Adrenal gland (tissue), 12 donors: ENCODE measurements around the gene OR8B12. TPM values are rescaled to one million over a fixed set of nuclear protein-coding genes. Genes with fewer than 3 reads are reported as not detected.

Experiments
- DNase-seq, 7 donors: peaks; one replicate each; pipeline ENCODE4 v3.0.0-alpha.2; 2019 to 2020
- H3K27ac ChIP-seq, 5 donors: fragments of 200-600 bp; sonication (generic) in 4 of 5; 1 replicate in 3 of 5; 2 replicates in 2 of 5; pipeline versions ENCODE4 v1.5.1 to v1.8.0; 2016 to 2020; ENCODE audit warnings: mild to moderate bottlenecking in 1 of 5
- H3K27me3 ChIP-seq: fragments of 200-600 bp; 2 replicates; pipeline ENCODE4 v1.8.0; 2021
- H3K36me3 ChIP-seq, 2 donors: fragments of 200-600 bp; replicated peaks in 1 of 2; 1 replicate in 1 of 2; 2 replicates in 1 of 2; pipeline versions ENCODE4 v1.5.1 to v1.8.0; 2018 to 2022
- H3K4me1 ChIP-seq, 2 donors: fragments of 200-600 bp; replicated peaks in 1 of 2; 1 replicate in 1 of 2; 2 replicates in 1 of 2; pipeline versions ENCODE4 v1.5.1 to v1.8.0; 2018 to 2021
- H3K4me3 ChIP-seq, 4 donors: fragments of 200-600 bp; sonication (generic) in 3 of 4; one replicate each; pipeline ENCODE4 v1.5.1; 2016 to 2018
- H3K9me3 ChIP-seq, 3 donors: fragments of 200-600 bp; sonication (generic) in 1 of 3; replicated peaks in 1 of 3; 1 replicate in 2 of 3; 2 replicates in 1 of 3; pipeline versions ENCODE4 v1.5.1 to v1.8.0; 2016 to 2021
- POLR2A ChIP-seq, 2 donors: fragments of 450-650 bp; IDR thresholded peaks; one replicate each; pipeline ENCODE4 v1.6.1; 2017; ENCODE audit warnings: antibody characterized with exemption in 2 of 2, mild to moderate bottlenecking in 2 of 2, moderate library complexity in 1 of 2
- WGBS, 4 donors: extraction: QIAGEN DNeasy Blood & Tissue Kit in 2 of 4; methylation state at CpG; one replicate each; pipeline versions ENCODE4 v1.1.5 to v1.1.7; 2013 to 2017; 5-methylcytosine and 5-hydroxymethylcytosine counted together
- intact Hi-C, 2 donors: fragments of 100-400 bp; cut with DNase I; formaldehyde crosslinking; loops; one replicate each; pipeline versions ENCODE4 v1.14.1 to v1.15.0; 2022 to 2023
- polyA plus RNA-seq, 3 donors: library from polyadenylated mRNA; stranded (reverse); fragments of 200-250 nt in 2 of 3; fragments of 350-450 nt in 1 of 3; fragmentation: Illumina TruSeq in 1 of 3; extraction: RNeasy Lipid Tissue Mini Kit (QIAGEN cat#74804) in 1 of 3; gene quantifications; one replicate each; pipeline ENCODE4 v1.2.3, GENCODE V29; 2013 to 2014
- total RNA-seq, 9 donors: library from RNA; depleted of rRNA in 4 of 9; stranded (reverse); fragments of >200 nt in 4 of 9; fragments of 120-200 nt in 1 of 9; fragmentation: NEBNext Ultra II Directional in 1 of 9; extraction: Animal tissue kit (Norgen Biotek cat#: 25700) in 1 of 9; gene quantifications; one replicate each; pipeline versions ENCODE4 v1.1.0 to v1.2.4, GENCODE V29; 2013 to 2023
- TF ChIP-seq, protein P1 (sequence below), 6 experiments: fragments of 450-650 bp in 4 of 6; fragments of 200-600 bp in 2 of 6; sonication (generic) in 1 of 6; IDR thresholded peaks; 1 replicate in 5 of 6; 2 replicates in 1 of 6; pipeline versions ENCODE4 v1.5.1 to v1.8.0; 2016 to 2021; ENCODE audit warnings: antibody characterized with exemption in 6 of 6, mild to moderate bottlenecking in 2 of 6, moderate library complexity in 1 of 6
- donor health status: healthy with polysubstance abuse.
- donor health status: Bipolar disorder and iron deficiency.
- donor health status: DM: yes; HTN: yes; CAD: no.
- donor health status: DM: no; HTN: no; CAD: no.
- donor health status: DM: no; HTN: no; CAD: no.
- donor health status: DM: yes; HTN: yes; CAD: no.

The OR8B12 gene
- total and polyA plus RNA-seq, 12 donors: not detected

DNA sequence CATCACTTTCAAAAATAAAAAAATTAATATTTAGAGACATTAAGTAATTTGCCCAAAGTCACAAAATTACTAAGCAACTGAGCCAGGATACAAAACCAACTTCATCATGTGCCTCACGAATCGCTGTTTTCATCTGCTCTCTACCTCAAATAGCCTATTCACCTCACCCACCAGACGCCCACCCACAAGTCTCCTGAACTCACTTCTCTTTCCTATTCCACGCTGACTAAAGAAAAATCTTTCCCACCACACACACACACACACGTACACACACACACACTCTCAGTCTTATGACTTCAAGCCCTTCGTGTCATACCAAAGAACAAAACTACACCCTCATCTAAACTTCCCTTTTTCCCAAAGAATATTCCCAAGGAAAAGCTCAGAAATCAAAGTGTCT, 2.2 kb downstream of the OR8B12 start:
- no peaks in the 10 kb centered on the region for H3K9me3 ChIP-seq
- intact Hi-C loops: no loop called here
- no peak overlapping the region for H3K4me3 ChIP-seq
- H3K36me3 ChIP-seq: no peaks in the 10 kb centered on the region
- TF ChIP-seq POLR2A (IDR thresholded peaks at IDR 0.05): no peak
- TF ChIP-seq, protein P1, sequence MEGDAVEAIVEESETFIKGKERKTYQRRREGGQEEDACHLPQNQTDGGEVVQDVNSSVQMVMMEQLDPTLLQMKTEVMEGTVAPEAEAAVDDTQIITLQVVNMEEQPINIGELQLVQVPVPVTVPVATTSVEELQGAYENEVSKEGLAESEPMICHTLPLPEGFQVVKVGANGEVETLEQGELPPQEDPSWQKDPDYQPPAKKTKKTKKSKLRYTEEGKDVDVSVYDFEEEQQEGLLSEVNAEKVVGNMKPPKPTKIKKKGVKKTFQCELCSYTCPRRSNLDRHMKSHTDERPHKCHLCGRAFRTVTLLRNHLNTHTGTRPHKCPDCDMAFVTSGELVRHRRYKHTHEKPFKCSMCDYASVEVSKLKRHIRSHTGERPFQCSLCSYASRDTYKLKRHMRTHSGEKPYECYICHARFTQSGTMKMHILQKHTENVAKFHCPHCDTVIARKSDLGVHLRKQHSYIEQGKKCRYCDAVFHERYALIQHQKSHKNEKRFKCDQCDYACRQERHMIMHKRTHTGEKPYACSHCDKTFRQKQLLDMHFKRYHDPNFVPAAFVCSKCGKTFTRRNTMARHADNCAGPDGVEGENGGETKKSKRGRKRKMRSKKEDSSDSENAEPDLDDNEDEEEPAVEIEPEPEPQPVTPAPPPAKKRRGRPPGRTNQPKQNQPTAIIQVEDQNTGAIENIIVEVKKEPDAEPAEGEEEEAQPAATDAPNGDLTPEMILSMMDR (IDR thresholded peaks at IDR 0.05): no peak
- no peaks in the 10 kb centered on the region for H3K27me3 ChIP-seq
- no peaks in the 10 kb centered on the region for H3K4me1 ChIP-seq
- WGBS, 4 donors: 62 to 68% (median 67%) methylated on average over 6 of the region's 6 CpGs
- no peak overlapping the region for H3K27ac ChIP-seq
- no peak for DNase-seq

DNA sequence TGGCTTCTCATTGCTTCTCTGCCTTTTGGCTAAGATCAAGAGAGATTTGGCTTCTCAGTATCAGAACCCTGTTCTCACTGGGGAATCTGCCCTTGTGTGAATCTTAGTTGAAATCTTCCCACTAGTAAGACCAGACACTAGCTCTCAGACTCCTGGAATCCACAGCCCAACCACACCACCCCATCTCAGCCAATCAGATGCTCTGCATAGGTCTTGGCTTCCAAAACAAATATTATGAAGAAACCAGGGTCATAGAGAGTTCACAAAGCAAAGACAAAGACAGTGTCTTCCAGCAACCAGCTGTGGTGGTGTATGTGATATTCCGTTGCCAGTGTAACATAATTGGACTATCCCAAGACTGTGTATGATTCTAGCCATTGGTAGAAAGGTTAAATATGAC, 5.4 kb downstream of the OR8B12 start:
- no peaks in the 10 kb centered on the region for H3K27me3 ChIP-seq
- TF ChIP-seq, protein P1 (IDR thresholded peaks at IDR 0.05): no peak
- TF ChIP-seq POLR2A (IDR thresholded peaks at IDR 0.05): no peak
- 56 to 73% (median 60%) methylated on average over 1 of the region's 1 CpG for WGBS, 4 donors
- no peaks in the 10 kb centered on the region for H3K9me3 ChIP-seq
- no peak overlapping the region for H3K4me3 ChIP-seq
- intact Hi-C loops: no loop called here
- DNase-seq: peak in 5 of 7 donors; percentile 15 to 54 (median 32)
- no peaks in the 10 kb centered on the region for H3K4me1 ChIP-seq
- no peaks in the 10 kb centered on the region for H3K36me3 ChIP-seq
- peak overlapping the region in 2 of 5 donors; percentile 23 to 42 for H3K27ac ChIP-seq

DNA sequence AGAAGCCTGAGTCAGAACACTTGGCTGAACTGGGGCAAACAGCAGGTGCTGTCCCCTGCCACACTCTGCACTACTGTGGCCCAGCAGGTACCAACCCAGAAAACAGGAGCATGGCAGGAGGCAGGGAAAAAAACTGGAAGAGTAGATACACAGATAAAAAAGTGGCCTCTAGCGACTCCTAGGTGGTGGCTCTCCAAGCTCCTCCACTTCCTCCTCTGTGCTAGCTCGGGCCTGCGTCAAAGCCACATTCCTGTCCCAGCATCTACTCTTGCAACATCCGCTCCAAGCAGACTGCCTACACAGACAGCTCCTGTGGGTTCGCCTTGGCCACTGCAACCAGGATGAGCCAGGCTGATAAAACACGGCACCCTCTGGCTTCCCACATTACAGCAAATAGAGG, 6.9 kb downstream of the OR8B12 start:
- Histone ChIP-seq H3K9me3 (peaks cover 0 to 4% (median 0%) of the 10 kb centered on the region in 3 donors), H3K36me3 (no peaks in the 10 kb centered on the region), H3K27me3 (no peaks in the 10 kb centered on the region), H3K27ac (peak overlapping the region in 2 of 5 donors; percentile 50 to 59), H3K4me3 (no peak overlapping the region), H3K4me1 (no peaks in the 10 kb centered on the region)
- 26 to 59% (median 47%) methylated on average over 6 of the region's 6 CpGs for WGBS, 4 donors
- TF ChIP-seq, protein P1 (IDR thresholded peaks at IDR 0.05): peak in 3 of 6 experiments; percentile 13 to 25 (median 16)
- TF ChIP-seq POLR2A (IDR thresholded peaks at IDR 0.05): no peak
- intact Hi-C loops: no loop called here
- DNase-seq: peak in 6 of 7 donors; percentile 53 to 71 (median 56)

DNA sequence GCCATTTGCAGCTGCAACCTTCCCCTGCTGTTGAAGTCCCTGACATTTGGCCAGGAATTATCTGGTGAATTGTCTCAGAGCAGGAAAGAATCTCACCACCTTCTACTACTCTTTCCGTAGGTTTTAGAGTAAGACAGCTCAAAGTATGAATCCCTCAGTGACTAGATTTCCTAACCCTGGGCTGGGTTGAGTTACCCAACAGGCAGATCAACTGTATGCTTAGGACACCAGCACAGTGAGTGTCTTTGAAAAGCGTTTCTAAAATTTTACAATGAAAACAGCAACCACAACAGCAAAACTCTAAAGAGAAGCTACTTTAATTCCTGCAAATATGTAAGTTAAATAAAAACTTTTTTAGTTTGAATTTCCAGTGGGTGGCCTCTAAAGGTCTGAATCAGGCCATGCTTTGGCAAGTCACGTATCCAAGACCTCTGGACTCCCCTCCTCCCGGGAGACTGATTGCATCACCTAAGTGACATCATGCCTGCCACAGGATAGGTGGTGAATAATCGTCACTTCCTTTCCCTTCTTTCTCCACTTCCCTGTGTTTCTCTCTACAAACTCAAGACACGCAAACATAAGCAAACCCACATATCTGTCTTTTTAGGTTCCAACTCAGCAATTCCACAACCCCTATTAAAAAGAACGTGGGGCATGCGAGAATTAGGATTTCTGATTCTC, 7.8 kb downstream of the OR8B12 start:
- TF ChIP-seq, protein P1 (IDR thresholded peaks at IDR 0.05): no peak
- no peak for DNase-seq
- intact Hi-C loops: no loop called here
- peak overlapping the region in 2 of 5 donors; percentile 50 to 59 for H3K27ac ChIP-seq
- H3K4me1 ChIP-seq: no peaks in the 10 kb centered on the region
- no peaks in the 10 kb centered on the region for H3K36me3 ChIP-seq
- H3K27me3 ChIP-seq: no peaks in the 10 kb centered on the region
- peaks cover 0 to 4% (median 0%) of the 10 kb centered on the region in 3 donors for H3K9me3 ChIP-seq
- WGBS, 4 donors: 71 to 77% (median 73%) methylated on average over 8 of the region's 8 CpGs
- no peak overlapping the region for H3K4me3 ChIP-seq
